Hematopoietic multipotent progenitor cell treated with erythropoietin and hydrocortisone succinate and interleukin-3 and kit ligand, for 4 days (in vitro differentiated cells): ENCODE results near the gene EXOC6B.
"Not testable (repeated sequence)": the region's sequence is repeated elsewhere in the genome, so short reads cannot be mapped to it uniquely, and the experiment has no call there.

Experiments
- DNase-seq: peaks from one replicate; pipeline ENCODE4 v3.0.0-alpha.2; 2015

The EXOC6B gene

DNA sequence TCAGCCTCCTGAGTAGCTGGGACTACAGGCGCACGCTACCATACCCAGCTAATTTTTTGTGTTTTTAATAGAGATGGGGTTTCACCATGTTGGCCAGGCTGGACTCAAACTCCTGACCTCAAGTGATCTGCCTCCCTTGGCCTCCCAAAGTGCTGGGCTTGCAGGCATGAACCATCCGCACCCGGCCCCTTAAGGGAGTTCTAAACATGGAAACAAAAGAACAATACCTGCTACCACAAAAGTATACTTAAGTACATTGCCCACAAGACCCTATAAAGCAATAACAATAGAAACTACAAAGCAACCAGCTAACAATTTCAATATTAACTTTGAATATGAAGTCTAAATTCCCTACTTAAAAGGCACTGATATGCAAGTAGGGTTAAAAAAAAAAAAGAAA is 242.0 kb downstream of the EXOC6B start:
- not testable (repeated sequence) for DNase-seq

- DNase-seq, result no peak
Observed at GRCh38 chr2:72583376-72583775, 242.5 kb downstream of the EXOC6B start.

DNA sequence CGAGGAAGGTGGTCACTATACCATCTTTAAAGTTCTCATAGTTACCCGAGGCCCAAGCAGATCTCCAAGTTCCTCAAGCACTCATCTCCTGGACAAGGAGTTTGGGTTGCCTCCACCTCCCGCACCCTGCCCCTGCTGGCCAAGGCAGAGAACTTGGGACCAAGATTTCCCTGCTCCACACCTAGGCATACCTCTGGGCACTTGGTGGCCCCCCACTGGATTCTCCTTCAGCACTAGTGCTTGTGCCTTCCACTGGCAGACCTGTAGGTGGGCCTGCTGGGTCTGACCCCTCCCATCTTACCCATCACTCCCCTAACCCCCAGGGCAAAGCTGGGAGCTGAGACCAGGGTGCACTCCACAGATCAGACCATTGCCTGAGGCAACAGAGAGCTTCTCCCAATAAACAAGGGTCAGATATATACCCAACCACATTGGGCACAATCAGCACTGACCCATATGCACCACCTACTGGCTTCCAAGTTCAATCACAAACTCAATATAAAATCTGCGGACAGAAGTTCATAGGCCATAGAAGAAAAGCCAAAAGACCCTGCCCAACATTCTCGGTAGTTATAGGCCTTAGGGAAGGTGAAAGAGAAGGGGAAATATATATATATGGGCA is 244.2 kb downstream of the EXOC6B start:
- peak; percentile 8 for DNase-seq

- DNase-seq, result peak; percentile 82
Observed at GRCh38 chr2:72579591-72580180, 246.1 kb downstream of the EXOC6B start.

GRCh38 chr2:72576861-72577260 is 249.0 kb downstream of the EXOC6B start:
- DNase-seq, result no peak

GRCh38 chr2:72576459-72576858 is 249.4 kb downstream of the EXOC6B start:
- peak; percentile 10 for DNase-seq

DNA sequence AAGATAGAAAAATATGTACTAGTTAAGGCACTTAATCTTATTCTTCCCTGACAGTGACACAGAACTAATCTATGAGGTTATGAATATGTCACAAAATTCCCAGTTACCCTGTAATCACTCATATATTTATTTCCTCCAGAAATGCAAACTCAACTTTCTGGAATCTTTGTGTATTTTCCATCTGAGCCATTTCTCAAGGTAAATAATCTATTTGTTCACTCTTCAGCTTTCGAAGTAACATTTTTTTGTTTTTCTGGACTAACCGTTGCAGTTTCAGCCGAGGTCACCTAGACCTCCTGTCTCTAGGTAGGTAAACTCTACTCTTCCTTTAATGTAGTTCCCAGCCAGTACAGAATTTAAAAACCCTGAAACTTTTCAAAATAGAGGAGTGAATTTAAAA is 250.9 kb downstream of the EXOC6B start:
- no peak for DNase-seq

DNA sequence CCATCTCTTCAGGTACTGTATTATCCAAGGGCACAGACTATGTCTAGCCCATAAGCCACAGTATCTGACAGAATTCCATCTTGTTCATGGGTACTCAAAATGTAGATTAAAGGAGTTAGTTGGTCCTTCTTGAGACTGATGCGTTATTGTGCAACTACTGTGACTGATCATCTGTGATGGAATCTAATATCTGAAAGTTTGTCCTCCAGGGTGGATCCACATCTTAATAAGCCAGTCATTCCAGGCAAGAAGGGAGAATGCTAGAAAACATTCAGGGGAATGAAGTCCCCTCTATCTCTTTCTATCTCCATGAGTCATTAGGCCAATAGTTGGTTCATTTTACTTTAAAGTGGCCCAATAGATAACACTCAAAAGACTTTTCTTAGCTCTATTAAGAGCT is 252.6 kb downstream of the EXOC6B start:
- DNase-seq, result no peak

- DNase-seq, result no peak
Observed at GRCh38 chr2:72572501-72572900, 253.3 kb downstream of the EXOC6B start.

GRCh38 chr2:72570413-72570812 is 255.4 kb downstream of the EXOC6B start:
- no peak for DNase-seq

GRCh38 chr2:72562451-72563153 is 263.2 kb downstream of the EXOC6B start:
- peak; percentile 62 for DNase-seq

DNA sequence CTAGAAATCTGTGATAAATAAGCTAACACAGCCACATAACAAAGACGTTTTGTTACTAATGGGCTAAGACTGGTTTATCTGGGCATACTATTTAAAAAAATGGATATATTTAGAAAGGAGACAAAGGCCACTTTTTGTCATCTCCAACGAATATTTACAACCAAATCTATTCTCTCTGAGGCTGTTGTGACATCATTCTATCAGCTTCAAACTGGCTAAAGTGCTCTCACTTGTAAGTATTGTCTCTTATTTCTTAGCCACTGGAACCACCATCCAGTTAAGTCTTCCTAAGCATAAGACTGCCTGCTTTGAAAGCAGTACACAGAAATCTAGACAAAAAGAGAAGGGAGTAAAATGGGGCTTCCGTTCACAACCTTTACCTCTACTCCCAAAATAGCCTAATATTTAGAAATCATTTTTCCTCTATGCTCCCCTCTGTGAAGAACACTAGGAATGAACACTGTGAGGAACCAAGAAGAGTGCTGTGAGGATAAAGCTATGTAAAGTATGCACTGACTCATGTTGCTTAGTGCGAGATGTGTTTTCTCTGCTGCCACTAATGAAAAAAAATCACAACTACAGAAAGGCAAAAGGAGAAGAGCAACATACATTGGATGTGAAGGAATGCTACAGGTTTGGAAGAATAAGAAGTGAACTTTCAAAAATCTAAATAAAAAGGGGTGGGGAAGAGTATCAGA is 264.1 kb downstream of the EXOC6B start:
- no peak for DNase-seq

GRCh38 chr2:72555943-72556342 is 269.9 kb downstream of the EXOC6B start:
- DNase-seq, result no peak

DNA sequence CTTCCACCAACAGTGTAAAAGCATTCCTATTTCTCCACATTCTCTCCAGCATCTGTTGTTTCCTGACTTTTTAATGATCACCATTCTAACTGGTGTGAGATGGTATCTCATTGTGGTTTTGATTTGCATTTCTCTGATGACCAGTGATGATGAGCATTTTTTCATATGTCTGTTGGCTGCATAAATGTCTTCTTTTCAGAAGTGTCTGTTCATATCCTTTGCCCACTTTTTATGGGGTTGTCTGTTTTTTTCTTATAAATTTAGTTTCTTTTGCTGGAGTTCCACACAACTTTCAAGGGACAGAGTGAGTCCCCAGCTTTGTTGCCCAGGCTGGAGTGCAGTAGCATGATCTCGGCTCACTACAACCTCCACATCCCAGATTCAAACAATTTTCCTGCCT is 270.5 kb downstream of the EXOC6B start:
- not testable (repeated sequence) for DNase-seq

DNA sequence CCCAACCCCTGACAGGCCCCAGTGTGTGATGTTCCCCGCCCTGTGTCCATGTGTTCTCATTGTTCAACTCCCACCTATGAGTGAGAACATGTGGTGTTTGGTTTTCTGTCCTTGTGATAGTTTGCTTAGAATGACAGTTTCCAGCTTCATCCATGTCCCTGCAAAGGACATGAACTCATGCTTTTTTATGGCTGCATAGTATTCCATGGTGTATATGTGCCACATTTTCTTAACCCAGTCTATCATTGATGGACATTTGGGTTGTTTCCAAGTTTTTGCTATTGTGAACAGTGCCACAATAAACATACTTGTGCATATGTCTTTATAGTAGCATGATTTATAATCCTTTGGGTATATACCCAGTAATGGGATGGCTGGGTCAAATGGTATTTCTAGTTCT is 270.9 kb downstream of the EXOC6B start:
- DNase-seq, result not testable (repeated sequence)

DNA sequence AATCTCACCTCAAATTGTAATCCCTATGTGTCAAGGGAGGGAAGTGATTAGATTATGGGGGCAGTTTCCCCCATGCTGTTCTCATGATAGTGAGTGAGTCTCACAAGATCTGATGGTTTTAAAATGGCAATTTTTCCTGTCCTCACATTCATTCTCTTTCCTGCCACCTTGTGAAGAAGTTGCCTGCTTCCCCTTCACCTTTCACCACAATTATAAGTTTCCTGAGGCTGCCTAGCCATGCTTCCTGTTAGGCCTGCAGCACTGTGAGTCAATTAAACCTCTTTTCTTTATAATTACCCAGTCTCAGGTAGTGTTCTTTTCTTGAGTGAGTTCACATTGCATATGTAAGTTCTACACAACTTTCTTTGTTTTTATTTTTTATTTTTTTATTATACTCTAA is 271.5 kb downstream of the EXOC6B start:
- no peak for DNase-seq

- DNase-seq, result no peak
Observed at GRCh38 chr2:72548081-72548764, 277.6 kb downstream of the EXOC6B start.

DNA sequence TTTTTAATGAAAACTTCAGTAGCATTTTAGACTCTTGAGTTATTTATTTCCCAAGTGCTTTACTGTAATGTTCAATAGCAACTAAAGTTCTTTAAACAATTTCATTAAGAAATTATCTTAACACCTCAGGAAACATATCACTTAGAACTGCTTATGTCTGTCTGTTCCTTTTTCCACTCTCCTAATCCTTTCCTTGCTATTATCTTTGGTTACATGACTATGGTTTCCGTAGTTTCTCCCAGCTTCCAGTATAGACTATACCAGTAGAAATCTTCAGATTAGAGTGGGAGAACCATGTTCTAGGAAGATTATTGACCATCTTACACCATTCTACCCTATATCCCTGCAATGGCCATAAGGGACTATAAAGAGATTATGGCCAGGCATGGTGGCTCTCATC is 280.0 kb downstream of the EXOC6B start:
- DNase-seq, result peak; percentile 4

DNA sequence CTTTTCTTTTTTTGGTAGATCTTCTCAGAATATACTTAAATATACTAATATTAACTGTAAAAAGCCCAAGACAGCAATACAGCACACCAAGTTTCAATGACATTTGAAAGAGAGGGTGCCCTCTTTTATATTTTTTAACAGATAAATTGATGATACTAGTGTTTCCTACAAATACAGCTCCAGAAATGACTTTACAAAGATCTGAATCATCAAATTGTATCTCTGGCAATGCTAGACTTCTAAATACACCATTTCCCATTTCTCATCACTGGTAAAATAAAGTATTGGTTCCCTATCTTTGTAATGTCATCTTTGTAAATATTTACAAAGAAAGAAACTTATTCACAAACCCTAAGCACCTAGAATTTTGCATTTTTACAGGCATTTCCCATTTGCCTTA is 281.3 kb downstream of the EXOC6B start:
- DNase-seq, result no peak

GRCh38 chr2:72543497-72544216 is 282.2 kb downstream of the EXOC6B start:
- peak; percentile 93 for DNase-seq

GRCh38 chr2:72539071-72539552 is 286.7 kb downstream of the EXOC6B start:
- no peak for DNase-seq

- peak; percentile 67 for DNase-seq
Observed at GRCh38 chr2:72538486-72538885, 287.3 kb downstream of the EXOC6B start.
